ENCODE data around the gene GNAQ. TPM values are rescaled to one million over a fixed set of nuclear protein-coding genes. Genes with fewer than 3 reads are reported as not detected.

The GNAQ gene
- total RNA-seq, 1 experiment from 2014 or later: 55.5 TPM

- H3K36me3 Mint-ChIP-seq: no peaks in the 10 kb centered on the region
- H3K4me3 Mint-ChIP-seq: no peak overlapping the region
- ChIA-PET POLR2A (no interaction called here), CTCF (no interaction called here)
- H3K4me1 Mint-ChIP-seq: peaks cover 43% of the 10 kb centered on the region
- no peaks in the 10 kb centered on the region for H3K27me3 Mint-ChIP-seq (ENCODE audit: low read depth)
- DNase-seq (ENCODE audit: low spot score) (no peak), ATAC-seq (no peak)
- no peak overlapping the region for H3K27ac Mint-ChIP-seq
- no peaks in the 10 kb centered on the region for H3K9me3 Mint-ChIP-seq
- TF ChIP-seq NR3C1 (CRISPR knock-in tag; conservative IDR thresholded peaks at IDR 0.05; ENCODE audit: low read depth): no peak
- TF ChIP-seq ZBTB43 (CRISPR knock-in tag; IDR thresholded peaks at IDR 0.05): no peak
- no peak for TF ChIP-seq MYBL2 (CRISPR knock-in tag; IDR thresholded peaks at IDR 0.05)
- no peak for TF ChIP-seq NR2C2 (CRISPR knock-in tag; IDR thresholded peaks at IDR 0.05)
- no peak for TF ChIP-seq E2F1 (CRISPR knock-in tag; IDR thresholded peaks at IDR 0.05)
- TF ChIP-seq, protein P1, sequence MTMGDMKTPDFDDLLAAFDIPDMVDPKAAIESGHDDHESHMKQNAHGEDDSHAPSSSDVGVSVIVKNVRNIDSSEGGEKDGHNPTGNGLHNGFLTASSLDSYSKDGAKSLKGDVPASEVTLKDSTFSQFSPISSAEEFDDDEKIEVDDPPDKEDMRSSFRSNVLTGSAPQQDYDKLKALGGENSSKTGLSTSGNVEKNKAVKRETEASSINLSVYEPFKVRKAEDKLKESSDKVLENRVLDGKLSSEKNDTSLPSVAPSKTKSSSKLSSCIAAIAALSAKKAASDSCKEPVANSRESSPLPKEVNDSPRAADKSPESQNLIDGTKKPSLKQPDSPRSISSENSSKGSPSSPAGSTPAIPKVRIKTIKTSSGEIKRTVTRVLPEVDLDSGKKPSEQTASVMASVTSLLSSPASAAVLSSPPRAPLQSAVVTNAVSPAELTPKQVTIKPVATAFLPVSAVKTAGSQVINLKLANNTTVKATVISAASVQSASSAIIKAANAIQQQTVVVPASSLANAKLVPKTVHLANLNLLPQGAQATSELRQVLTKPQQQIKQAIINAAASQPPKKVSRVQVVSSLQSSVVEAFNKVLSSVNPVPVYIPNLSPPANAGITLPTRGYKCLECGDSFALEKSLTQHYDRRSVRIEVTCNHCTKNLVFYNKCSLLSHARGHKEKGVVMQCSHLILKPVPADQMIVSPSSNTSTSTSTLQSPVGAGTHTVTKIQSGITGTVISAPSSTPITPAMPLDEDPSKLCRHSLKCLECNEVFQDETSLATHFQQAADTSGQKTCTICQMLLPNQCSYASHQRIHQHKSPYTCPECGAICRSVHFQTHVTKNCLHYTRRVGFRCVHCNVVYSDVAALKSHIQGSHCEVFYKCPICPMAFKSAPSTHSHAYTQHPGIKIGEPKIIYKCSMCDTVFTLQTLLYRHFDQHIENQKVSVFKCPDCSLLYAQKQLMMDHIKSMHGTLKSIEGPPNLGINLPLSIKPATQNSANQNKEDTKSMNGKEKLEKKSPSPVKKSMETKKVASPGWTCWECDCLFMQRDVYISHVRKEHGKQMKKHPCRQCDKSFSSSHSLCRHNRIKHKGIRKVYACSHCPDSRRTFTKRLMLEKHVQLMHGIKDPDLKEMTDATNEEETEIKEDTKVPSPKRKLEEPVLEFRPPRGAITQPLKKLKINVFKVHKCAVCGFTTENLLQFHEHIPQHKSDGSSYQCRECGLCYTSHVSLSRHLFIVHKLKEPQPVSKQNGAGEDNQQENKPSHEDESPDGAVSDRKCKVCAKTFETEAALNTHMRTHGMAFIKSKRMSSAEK (CRISPR knock-in tag; IDR thresholded peaks at IDR 0.05; ENCODE audit: borderline replicate concordance): no peak
- no peak for TF ChIP-seq MXD4 (CRISPR knock-in tag; IDR thresholded peaks at IDR 0.05; ENCODE audit: borderline replicate concordance)
- TF ChIP-seq ZNF671 (CRISPR knock-in tag; IDR thresholded peaks at IDR 0.05): no peak
These were observed 96.4 kb downstream of the GNAQ start for GRCh38 chr9:77935211-77935610.

DNA sequence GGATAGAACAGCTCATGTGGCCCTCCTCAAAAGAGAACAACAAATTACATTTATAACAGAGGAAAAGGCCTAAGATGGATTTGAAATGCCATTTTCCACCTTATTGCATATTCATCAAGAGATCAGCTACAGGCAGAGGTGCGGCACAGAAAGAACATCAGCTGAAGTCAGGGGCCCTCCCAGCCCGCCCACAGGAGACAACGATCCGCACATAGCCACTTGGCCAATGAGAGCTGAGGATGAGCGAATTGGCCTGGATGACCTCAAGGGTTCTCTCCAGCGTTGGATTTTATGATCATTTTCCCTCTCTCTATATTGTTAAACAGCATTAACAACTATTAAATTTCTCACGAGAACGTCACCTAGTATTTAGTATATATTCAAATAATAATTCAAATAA lies 97.6 kb downstream of the GNAQ start:
- POLR2A ChIA-PET: no interaction called here
- DNase-seq (ENCODE audit: low spot score): no peak
- no peak for TF ChIP-seq HMGA2 (CRISPR knock-in tag; IDR thresholded peaks at IDR 0.05)
- TF ChIP-seq, protein P2, sequence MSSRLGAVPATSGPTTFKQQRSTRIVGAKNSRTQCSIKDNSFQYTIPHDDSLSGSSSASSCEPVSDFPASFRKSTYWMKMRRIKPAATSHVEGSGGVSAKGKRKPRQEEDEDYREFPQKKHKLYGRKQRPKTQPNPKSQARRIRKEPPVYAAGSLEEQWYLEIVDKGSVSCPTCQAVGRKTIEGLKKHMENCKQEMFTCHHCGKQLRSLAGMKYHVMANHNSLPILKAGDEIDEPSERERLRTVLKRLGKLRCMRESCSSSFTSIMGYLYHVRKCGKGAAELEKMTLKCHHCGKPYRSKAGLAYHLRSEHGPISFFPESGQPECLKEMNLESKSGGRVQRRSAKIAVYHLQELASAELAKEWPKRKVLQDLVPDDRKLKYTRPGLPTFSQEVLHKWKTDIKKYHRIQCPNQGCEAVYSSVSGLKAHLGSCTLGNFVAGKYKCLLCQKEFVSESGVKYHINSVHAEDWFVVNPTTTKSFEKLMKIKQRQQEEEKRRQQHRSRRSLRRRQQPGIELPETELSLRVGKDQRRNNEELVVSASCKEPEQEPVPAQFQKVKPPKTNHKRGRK (CRISPR knock-in tag; IDR thresholded peaks at IDR 0.05; ENCODE audit: borderline replicate concordance): no peak
- H3K27me3 Mint-ChIP-seq (ENCODE audit: low read depth): no peaks in the 10 kb centered on the region
- CTCF ChIA-PET: no interaction called here
- no peak overlapping the region for H3K4me3 Mint-ChIP-seq
- peaks cover 37% of the 10 kb centered on the region for H3K4me1 Mint-ChIP-seq
- no peaks in the 10 kb centered on the region for H3K36me3 Mint-ChIP-seq
- no peak overlapping the region for H3K27ac Mint-ChIP-seq
- ATAC-seq: peak; percentile 59; the same call in 1 of the 2 replicates
- H3K9me3 Mint-ChIP-seq: no peaks in the 10 kb centered on the region

DNA sequence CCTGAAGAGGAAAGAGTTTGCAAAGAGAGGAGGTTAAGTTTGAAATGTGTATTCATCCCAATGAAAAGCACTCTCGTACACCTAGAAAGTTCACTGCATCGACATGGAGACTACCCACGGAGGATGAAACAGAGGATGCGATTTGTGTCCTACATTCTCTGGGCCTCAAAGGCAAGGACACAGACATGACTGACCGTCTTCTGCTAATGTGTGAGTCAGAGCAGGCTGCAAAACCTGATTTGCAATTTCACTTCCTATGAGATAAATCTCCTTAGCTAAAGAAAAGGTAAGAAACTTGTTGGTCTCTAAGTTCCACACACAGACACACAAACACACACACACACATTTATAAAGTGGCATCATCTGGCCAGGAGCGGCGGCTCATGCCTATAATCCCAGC lies 98.6 kb downstream of the GNAQ start:
- ATAC-seq (no peak), DNase-seq (ENCODE audit: low spot score) (no peak)
- POLR2A ChIA-PET: no interaction called here
- CTCF ChIA-PET: no interaction called here
- Mint-ChIP-seq H3K27me3 (ENCODE audit: low read depth) (no peaks in the 10 kb centered on the region), H3K9me3 (no peaks in the 10 kb centered on the region), H3K36me3 (no peaks in the 10 kb centered on the region), H3K4me3 (no peak overlapping the region), H3K27ac (peak overlapping the region; percentile 28), H3K4me1 (peaks cover 32% of the 10 kb centered on the region)
- TF ChIP-seq, protein P3, sequence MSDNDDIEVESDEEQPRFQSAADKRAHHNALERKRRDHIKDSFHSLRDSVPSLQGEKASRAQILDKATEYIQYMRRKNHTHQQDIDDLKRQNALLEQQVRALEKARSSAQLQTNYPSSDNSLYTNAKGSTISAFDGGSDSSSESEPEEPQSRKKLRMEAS (CRISPR knock-in tag; IDR thresholded peaks at IDR 0.05): no peak
- TF ChIP-seq, protein P4, sequence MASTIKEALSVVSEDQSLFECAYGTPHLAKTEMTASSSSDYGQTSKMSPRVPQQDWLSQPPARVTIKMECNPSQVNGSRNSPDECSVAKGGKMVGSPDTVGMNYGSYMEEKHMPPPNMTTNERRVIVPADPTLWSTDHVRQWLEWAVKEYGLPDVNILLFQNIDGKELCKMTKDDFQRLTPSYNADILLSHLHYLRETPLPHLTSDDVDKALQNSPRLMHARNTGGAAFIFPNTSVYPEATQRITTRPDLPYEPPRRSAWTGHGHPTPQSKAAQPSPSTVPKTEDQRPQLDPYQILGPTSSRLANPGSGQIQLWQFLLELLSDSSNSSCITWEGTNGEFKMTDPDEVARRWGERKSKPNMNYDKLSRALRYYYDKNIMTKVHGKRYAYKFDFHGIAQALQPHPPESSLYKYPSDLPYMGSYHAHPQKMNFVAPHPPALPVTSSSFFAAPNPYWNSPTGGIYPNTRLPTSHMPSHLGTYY (CRISPR knock-in tag; IDR thresholded peaks at IDR 0.05): no peak
- TF ChIP-seq ESRRA (CRISPR knock-in tag; IDR thresholded peaks at IDR 0.05; ENCODE audit: borderline replicate concordance): no peak
- TF ChIP-seq ZNF416 (CRISPR knock-in tag; IDR thresholded peaks at IDR 0.05): no peak
- no peak for TF ChIP-seq ATF2 (CRISPR knock-in tag; IDR thresholded peaks at IDR 0.05; ENCODE audit: borderline replicate concordance, low read depth)
- TF ChIP-seq OVOL2 (CRISPR knock-in tag; IDR thresholded peaks at IDR 0.05; ENCODE audit: borderline replicate concordance): no peak
- no peak for TF ChIP-seq ATF3 (CRISPR knock-in tag; conservative IDR thresholded peaks at IDR 0.05)
- TF ChIP-seq ZNF317 (CRISPR knock-in tag; IDR thresholded peaks at IDR 0.05; ENCODE audit: borderline replicate concordance, low read depth): no peak
- no peak for TF ChIP-seq PRRX2 (CRISPR knock-in tag; IDR thresholded peaks at IDR 0.05)
- no peak for TF ChIP-seq JUN (CRISPR knock-in tag; IDR thresholded peaks at IDR 0.05)
- TF ChIP-seq FOXJ3 (CRISPR knock-in tag; IDR thresholded peaks at IDR 0.05; ENCODE audit: borderline replicate concordance): no peak
- no peak for TF ChIP-seq MXD4 (CRISPR knock-in tag; IDR thresholded peaks at IDR 0.05; ENCODE audit: borderline replicate concordance)
- no peak for TF ChIP-seq CREB1 (CRISPR knock-in tag; IDR thresholded peaks at IDR 0.05)

Data from WTC11 (cell line).